LNCaP clone FGC (cell line): ENCODE data around the gene PPP2R2D.

Source experiments
- DNase-seq: peaks from one replicate; pipeline ENCODE4 v3.0.0-alpha.2; 2011; ENCODE audit warnings: low read depth
- H3K4me3 ChIP-seq: 2 replicates; pipeline ENCODE4 v1.5.1; 2011; ENCODE audit warnings: mild to moderate bottlenecking, low read depth, low read length, control low read depth
- CTCF ChIP-seq: IDR thresholded peaks from 2 replicates; pipeline ENCODE4 v1.5.1; 2012; ENCODE audit warnings: mild to moderate bottlenecking; ENCODE audit not compliant: control insufficient read depth, insufficient read depth; ENCODE audit errors: extremely low read depth

The PPP2R2D gene

DNA sequence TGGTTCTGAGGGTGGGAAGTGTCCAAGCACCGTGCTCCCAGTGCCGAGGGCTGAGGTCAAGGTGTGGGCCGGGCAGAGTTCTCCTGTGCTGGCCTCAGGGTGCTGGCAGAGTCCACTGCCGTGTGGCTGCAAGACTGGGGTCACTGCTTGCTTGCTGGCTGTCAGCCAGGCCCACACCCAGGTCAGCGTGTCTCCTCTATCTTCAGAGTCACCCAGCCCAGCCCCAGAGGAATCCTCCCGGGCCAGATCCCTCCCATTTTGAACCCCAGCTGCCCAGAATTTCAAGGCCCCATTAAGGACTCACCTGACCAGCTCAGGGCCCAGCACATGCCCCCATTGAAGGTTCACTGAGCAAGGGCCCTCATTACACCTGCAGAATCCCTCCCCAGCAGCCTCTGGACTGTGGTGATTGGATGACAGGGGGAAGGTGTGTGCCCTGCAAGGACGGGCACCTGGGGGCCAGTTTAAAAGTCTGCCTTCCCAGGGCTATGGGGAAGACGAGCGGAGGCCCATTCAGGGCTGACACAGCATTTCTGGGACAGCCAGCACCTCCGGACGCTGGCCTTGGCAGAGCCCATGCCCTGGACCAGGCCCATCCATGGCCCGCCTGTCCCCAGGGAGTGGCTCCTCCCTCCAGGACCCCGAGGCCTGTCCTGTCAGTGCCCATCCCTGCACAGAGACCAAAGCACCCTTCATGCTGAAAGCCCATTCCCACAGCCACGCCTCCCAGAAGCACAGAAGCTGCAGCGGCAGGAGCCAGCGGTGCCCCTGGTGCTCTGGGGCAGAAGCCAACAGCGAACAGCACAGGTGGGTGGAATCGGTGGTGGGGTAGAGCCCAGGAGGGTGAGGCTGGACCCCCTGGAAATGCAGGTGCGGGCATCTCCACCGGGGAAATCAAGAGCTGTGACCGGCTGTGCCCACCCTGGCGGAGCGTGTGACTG is 45.1 kb upstream of the PPP2R2D start:
- no peak for DNase-seq
- H3K4me3 ChIP-seq = no peak overlapping the region
- TF ChIP-seq CTCF = no peak

- no peak overlapping the region for H3K4me3 ChIP-seq
- DNase-seq = no peak
- TF ChIP-seq CTCF = no peak
These were observed 44.2 kb upstream of the PPP2R2D start for GRCh38 chr10:131856441-131857094.

DNA sequence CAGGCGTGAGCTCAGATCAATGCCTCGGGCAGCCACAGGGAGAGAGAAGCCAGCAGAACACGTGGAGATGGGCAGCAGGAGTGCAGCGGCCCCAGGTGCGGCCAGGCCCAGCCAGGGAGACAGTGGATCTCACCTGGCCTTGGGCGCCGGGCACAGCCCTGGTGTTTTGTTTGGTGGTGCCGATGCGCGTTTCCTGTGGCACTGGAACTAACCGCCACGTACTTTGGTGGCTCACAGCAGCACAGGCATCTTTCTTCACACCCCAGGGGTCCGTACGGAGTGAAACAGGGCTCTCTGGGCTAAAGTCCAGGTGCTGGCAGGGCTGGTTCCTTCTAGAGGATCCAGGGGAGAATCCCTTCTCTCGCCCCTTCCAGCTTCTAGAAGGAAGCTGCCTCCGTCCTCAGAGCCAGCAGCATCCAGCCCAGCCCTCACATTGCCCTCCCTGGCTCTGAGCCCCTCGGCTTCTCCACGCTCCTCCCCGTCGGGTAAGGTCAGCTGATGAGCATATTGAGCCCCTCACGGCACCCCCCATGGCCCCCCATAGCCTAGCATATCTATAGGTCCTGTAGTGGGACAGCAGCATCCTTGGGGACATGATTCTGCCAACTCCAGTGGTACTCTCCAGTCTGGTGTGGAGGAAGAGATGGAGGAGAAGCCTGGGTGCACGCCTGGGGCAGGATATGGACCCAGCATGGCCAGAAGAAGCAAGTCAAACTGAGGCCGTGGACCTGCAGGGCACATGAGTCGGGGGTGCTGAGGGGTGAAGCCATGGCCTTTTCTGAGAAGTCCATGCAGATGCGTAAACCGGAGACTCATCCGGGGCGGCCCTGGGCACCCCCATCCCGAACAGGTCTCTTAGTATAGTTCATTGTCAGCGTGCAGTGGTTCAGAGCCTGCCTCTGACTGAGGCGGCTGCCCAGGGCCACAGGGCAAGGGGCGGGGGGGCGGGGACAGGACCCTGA is 43.4 kb upstream of the PPP2R2D start:
- no peak for DNase-seq
- no peak for TF ChIP-seq CTCF
- H3K4me3 ChIP-seq = no peak overlapping the region

DNA sequence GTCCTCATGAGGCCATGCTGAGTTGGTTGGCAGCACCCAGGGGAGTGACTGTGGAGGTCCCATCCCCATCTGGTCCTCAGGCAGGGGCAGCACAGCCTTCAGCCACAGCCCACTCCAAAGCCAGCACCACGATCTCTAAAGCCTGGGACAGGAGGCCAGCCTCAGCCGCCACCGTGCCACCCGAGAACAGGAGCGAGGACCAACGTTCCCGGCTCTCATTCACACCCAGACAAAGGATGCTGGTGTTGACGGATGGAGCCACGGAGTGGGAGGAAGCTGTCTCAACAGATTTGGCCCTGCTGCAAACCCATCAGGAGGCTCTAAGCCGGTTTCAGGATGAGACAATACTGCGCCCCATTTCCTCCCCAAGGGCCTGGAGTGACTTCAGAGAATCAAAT is 42.7 kb upstream of the PPP2R2D start:
- no peak for DNase-seq
- no peak for TF ChIP-seq CTCF

GRCh38 chr10:131858583-131859340 is 42.0 kb upstream of the PPP2R2D start:
- DNase-seq = no peak
- H3K4me3 ChIP-seq = no peak overlapping the region
- no peak for TF ChIP-seq CTCF

More for the DNA sequence above, 42.7 kb upstream of the PPP2R2D start:
- no peak overlapping the region for H3K4me3 ChIP-seq

DNA sequence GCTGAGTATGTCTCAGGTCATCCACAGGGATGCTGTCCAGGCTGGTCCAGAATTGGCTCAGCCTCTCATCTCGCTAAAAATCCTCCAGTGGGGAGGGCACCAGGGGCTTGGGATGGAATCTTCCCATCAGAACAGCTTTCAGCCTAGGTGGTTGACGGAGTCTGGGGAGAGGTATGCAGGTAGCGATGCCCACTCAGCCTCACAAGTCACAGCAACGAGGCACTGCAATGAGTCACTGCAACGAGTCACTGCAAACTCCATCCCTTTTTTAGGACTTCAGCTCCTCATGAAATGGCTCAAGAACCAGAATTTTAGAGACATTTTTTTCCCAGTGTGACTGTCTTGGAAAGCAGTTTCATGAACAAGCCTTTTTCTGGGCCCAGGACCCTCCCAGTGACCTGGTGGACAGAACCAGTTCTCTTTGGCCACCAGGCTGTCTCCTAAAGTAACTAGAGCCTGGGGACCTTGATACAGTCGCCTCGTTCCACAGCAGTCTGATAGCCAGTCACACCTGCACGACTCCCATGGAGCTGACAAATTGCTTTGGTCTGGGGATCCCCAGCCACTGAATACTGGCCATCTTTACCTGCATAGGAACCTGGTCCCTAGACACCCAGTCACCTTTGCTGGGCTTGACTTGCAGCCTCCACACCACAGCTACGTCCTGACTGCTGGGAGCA is 41.3 kb upstream of the PPP2R2D start:
- no peak for TF ChIP-seq CTCF
- DNase-seq = no peak
- H3K4me3 ChIP-seq = no peak overlapping the region
